GM20000 (cell line): ENCODE results near the gene ANO2.

Source experiments
- DNase-seq: peaks from one replicate; pipeline ENCODE4 v3.0.0; 2012; ENCODE audit warnings: low spot score
- CTCF ChIP-seq: IDR thresholded peaks from 2 replicates; pipeline ENCODE4 v1.5.1; 2012; ENCODE audit warnings: mild to moderate bottlenecking, control low read depth; ENCODE audit errors: extremely low read depth, missing control alignments

Gene ANO2

GRCh38 chr12:5691943-5692342 is 253.1 kb downstream of the ANO2 start:
- no peak for TF ChIP-seq CTCF
- no peak for DNase-seq

- no peak for DNase-seq
- TF ChIP-seq CTCF: no peak
These were observed 254.8 kb downstream of the ANO2 start for GRCh38 chr12:5690240-5690639.

GRCh38 chr12:5689773-5690172 is 255.3 kb downstream of the ANO2 start:
- TF ChIP-seq CTCF: no peak
- DNase-seq: no peak

- no peak for DNase-seq
- TF ChIP-seq CTCF: no peak
These were observed 256.8 kb downstream of the ANO2 start for GRCh38 chr12:5688226-5688625.

GRCh38 chr12:5685935-5686334 is 259.1 kb downstream of the ANO2 start:
- no peak for TF ChIP-seq CTCF
- no peak for DNase-seq

GRCh38 chr12:5684989-5685388 is 260.1 kb downstream of the ANO2 start:
- DNase-seq: no peak
- TF ChIP-seq CTCF: no peak

- DNase-seq: no peak
- TF ChIP-seq CTCF: no peak
These were observed 262.5 kb downstream of the ANO2 start for GRCh38 chr12:5682581-5682980.
